T follicular helper cell (primary cell): ENCODE measurements around the gene SLC25A38.
A peak's percentile ranks its signal among the peaks of the same experiment; 100 is the strongest.

Experiments used
- DNase-seq: peaks from one replicate; pipeline ENCODE4 v3.0.0-alpha.2; 2020; ENCODE audit warnings: low read depth

The SLC25A38 gene

GRCh38 chr3:39376959-39377634 lies 6.1 kb upstream of the SLC25A38 start:
- DNase-seq, result no peak

GRCh38 chr3:39378088-39378487 lies 5.1 kb upstream of the SLC25A38 start:
- DNase-seq, result peak; percentile 30

GRCh38 chr3:39378957-39379777 lies 4.0 kb upstream of the SLC25A38 start:
- DNase-seq, result no peak

GRCh38 chr3:39379778-39380155 lies 3.4 kb upstream of the SLC25A38 start:
- DNase-seq, result no peak

GRCh38 chr3:39381432-39381831 lies 1.7 kb upstream of the SLC25A38 start:
- DNase-seq, result no peak

- peak; percentile 90 for DNase-seq
Observed at GRCh38 chr3:39383881-39384664, 903 bp downstream of the SLC25A38 start.

GRCh38 chr3:39384665-39385000 lies 1.5 kb downstream of the SLC25A38 start:
- no peak for DNase-seq

GRCh38 chr3:39385456-39386090 lies 2.4 kb downstream of the SLC25A38 start:
- DNase-seq, result no peak

- DNase-seq, result no peak
Observed at GRCh38 chr3:39386318-39386717, 3.1 kb downstream of the SLC25A38 start.

GRCh38 chr3:39387411-39387975 lies 4.3 kb downstream of the SLC25A38 start:
- DNase-seq, result no peak

GRCh38 chr3:39388153-39388552 lies 5.0 kb downstream of the SLC25A38 start:
- no peak for DNase-seq

- no peak for DNase-seq
Observed at GRCh38 chr3:39388741-39389248, 5.6 kb downstream of the SLC25A38 start.

GRCh38 chr3:39390181-39390580 lies 7.0 kb downstream of the SLC25A38 start:
- no peak for DNase-seq

- no peak for DNase-seq
Observed at GRCh38 chr3:39396690-39397089, 13.5 kb downstream of the SLC25A38 start.

GRCh38 chr3:39398700-39399099 lies 15.5 kb downstream of the SLC25A38 start:
- no peak for DNase-seq

- no peak for DNase-seq
Observed at GRCh38 chr3:39401983-39402382, 18.8 kb downstream of the SLC25A38 start.

- DNase-seq, result no peak
Observed at GRCh38 chr3:39404943-39405686, 21.9 kb downstream of the SLC25A38 start.

GRCh38 chr3:39405687-39406367 lies 22.7 kb downstream of the SLC25A38 start:
- DNase-seq, result no peak

GRCh38 chr3:39406368-39407258 lies 23.4 kb downstream of the SLC25A38 start, which contains the start of gene RPSA:
TSS of gene RPSA (plus strand) at chr3:39406720. CDS start at chr3:39407654, 934 bp downstream.
- DNase-seq, result peak; percentile 94
